SK-N-SH treated with all-trans-retinoic acid at 6 μM for 48 hours (cell line): Measurements from ENCODE around the gene SLC38A10.

ENCODE experiments used
- GLIS3 ChIP-seq: fragments of 250-450 bp; sonication (Bioruptor Pico); IDR thresholded peaks from 2 replicates; pipeline ENCODE4 v1.5.0; 2020; ENCODE audit warnings: mild to moderate bottlenecking, moderate library complexity
- ISL1 ChIP-seq: fragments of 250-450 bp; sonication (Bioruptor Pico); IDR thresholded peaks from 2 replicates; pipeline ENCODE4 v2.1.2; 2022; ENCODE audit warnings: mild to moderate bottlenecking, moderate library complexity
- SNAI2 ChIP-seq: fragments of 250-450 bp; sonication (Bioruptor Pico); IDR thresholded peaks from 2 replicates; pipeline ENCODE4 v1.5.0; 2020; ENCODE audit warnings: mild to moderate bottlenecking, moderate library complexity
- ZC3H10 ChIP-seq: fragments of 250-450 bp; sonication (Bioruptor Pico); IDR thresholded peaks from 2 replicates; pipeline ENCODE4 v1.5.1; 2021; ENCODE audit warnings: mild to moderate bottlenecking, moderate library complexity
- ZFP30 ChIP-seq: fragments of 450-650 bp; formaldehyde crosslinking; IDR thresholded peaks from 2 replicates; pipeline ENCODE4 v1.5.0; 2022; ENCODE audit warnings: mild to moderate bottlenecking, moderate library complexity
- TF ChIP-seq, protein P1 (sequence below): fragments of 250-450 bp; sonication (Bioruptor Pico); IDR thresholded peaks from 2 replicates; pipeline ENCODE4 v1.8.0; 2020; ENCODE audit warnings: mild to moderate bottlenecking, moderate library complexity, borderline replicate concordance
- TF ChIP-seq, protein P2 (sequence below): fragments of 250-450 bp; sonication (Bioruptor Pico); IDR thresholded peaks from 2 replicates; pipeline ENCODE4 v1.5.0; 2020; ENCODE audit warnings: mild to moderate bottlenecking, moderate library complexity
- TF ChIP-seq, protein P3 (sequence below): fragments of 250-450 bp; sonication (Bioruptor Pico); IDR thresholded peaks from 2 replicates; pipeline ENCODE4 v1.5.1; 2021; ENCODE audit warnings: mild to moderate bottlenecking, moderate library complexity

DNA sequence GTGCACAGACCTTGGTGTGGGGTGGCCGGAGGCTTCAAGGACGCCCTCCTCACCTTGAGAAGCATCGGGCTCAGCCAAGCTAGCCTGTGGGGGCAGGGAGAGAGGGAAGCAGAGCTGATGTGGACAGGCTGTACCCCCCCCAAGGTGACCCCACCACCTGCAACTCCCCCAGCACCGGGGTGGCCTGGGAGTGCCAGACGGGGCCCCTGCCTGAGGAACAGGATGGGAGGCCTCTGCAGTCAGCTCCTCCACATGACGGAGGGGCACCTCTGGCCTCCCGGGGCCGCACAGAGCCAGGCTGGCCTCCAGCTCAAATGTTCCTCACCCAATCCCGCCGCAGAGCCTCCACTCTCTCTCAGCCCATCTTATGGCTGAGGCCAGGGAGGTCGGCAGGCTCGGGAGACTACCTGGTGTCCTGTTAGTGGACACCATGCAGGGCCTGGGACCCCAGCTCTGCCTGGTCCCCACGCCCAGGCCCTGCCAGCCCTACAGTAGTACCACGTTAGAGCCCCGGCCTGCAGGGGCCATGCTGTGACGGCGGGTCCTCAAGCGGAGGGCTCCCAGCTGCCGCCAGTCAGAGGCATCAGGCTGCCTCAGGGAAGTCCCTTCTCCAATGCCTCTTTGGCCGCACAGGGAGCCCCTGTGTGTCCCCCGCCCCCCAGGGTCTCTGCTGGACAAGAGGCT lies 19.4 kb upstream of the SLC38A10 start:
- TF ChIP-seq, protein P1, sequence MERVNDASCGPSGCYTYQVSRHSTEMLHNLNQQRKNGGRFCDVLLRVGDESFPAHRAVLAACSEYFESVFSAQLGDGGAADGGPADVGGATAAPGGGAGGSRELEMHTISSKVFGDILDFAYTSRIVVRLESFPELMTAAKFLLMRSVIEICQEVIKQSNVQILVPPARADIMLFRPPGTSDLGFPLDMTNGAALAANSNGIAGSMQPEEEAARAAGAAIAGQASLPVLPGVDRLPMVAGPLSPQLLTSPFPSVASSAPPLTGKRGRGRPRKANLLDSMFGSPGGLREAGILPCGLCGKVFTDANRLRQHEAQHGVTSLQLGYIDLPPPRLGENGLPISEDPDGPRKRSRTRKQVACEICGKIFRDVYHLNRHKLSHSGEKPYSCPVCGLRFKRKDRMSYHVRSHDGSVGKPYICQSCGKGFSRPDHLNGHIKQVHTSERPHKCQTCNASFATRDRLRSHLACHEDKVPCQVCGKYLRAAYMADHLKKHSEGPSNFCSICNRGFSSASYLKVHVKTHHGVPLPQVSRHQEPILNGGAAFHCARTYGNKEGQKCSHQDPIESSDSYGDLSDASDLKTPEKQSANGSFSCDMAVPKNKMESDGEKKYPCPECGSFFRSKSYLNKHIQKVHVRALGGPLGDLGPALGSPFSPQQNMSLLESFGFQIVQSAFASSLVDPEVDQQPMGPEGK = no peak
- no peak for TF ChIP-seq ISL1
- TF ChIP-seq ZFP30 (CRISPR knock-in tag) = no peak
- TF ChIP-seq, protein P2, sequence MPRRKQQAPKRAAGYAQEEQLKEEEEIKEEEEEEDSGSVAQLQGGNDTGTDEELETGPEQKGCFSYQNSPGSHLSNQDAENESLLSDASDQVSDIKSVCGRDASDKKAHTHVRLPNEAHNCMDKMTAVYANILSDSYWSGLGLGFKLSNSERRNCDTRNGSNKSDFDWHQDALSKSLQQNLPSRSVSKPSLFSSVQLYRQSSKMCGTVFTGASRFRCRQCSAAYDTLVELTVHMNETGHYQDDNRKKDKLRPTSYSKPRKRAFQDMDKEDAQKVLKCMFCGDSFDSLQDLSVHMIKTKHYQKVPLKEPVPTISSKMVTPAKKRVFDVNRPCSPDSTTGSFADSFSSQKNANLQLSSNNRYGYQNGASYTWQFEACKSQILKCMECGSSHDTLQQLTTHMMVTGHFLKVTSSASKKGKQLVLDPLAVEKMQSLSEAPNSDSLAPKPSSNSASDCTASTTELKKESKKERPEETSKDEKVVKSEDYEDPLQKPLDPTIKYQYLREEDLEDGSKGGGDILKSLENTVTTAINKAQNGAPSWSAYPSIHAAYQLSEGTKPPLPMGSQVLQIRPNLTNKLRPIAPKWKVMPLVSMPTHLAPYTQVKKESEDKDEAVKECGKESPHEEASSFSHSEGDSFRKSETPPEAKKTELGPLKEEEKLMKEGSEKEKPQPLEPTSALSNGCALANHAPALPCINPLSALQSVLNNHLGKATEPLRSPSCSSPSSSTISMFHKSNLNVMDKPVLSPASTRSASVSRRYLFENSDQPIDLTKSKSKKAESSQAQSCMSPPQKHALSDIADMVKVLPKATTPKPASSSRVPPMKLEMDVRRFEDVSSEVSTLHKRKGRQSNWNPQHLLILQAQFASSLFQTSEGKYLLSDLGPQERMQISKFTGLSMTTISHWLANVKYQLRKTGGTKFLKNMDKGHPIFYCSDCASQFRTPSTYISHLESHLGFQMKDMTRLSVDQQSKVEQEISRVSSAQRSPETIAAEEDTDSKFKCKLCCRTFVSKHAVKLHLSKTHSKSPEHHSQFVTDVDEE (CRISPR knock-in tag) = 0 out of 2 replicates have a peak, but pooled peaks have one; percentile 36
- TF ChIP-seq SNAI2 (CRISPR knock-in tag) = no peak
- TF ChIP-seq, protein P3, sequence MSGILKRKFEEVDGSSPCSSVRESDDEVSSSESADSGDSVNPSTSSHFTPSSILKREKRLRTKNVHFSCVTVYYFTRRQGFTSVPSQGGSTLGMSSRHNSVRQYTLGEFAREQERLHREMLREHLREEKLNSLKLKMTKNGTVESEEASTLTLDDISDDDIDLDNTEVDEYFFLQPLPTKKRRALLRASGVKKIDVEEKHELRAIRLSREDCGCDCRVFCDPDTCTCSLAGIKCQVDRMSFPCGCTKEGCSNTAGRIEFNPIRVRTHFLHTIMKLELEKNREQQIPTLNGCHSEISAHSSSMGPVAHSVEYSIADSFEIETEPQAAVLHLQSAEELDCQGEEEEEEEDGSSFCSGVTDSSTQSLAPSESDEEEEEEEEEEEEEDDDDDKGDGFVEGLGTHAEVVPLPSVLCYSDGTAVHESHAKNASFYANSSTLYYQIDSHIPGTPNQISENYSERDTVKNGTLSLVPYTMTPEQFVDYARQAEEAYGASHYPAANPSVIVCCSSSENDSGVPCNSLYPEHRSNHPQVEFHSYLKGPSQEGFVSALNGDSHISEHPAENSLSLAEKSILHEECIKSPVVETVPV (CRISPR knock-in tag) = no peak
- TF ChIP-seq ZC3H10 (CRISPR knock-in tag) = no peak
- no peak for TF ChIP-seq GLIS3 (CRISPR knock-in tag)
